Prostate gland (tissue), 2 donors: Measurements from ENCODE around the gene ARHGAP24. TPM values are rescaled to one million over a fixed set of nuclear protein-coding genes. Genes with fewer than 3 reads are reported as not detected.

ENCODE experiments used
- DNase-seq: peaks from one replicate; pipeline ENCODE4 v3.0.0-alpha.2; 2019; ENCODE audit warnings: low spot score
- H3K27ac ChIP-seq, 2 donors: fragments of 200-600 bp; sonication (generic); 2 replicates each; pipeline ENCODE4 v1.5.1; 2017 to 2019
- H3K27me3 ChIP-seq: fragments of 200-600 bp; sonication (generic); replicated peaks from 2 replicates; pipeline ENCODE4 v1.5.1; 2019; ENCODE audit not compliant: insufficient read depth
- H3K36me3 ChIP-seq, 2 donors: fragments of 200-600 bp; sonication (generic); 1 replicate in 1 of 2; 2 replicates in 1 of 2; pipeline versions ENCODE4 v1.5.1 to v1.8.1; 2017 to 2019
- H3K4me1 ChIP-seq: fragments of 200-600 bp; sonication (generic); replicated peaks from 2 replicates; pipeline ENCODE4 v1.5.1; 2019
- H3K4me3 ChIP-seq, 2 donors: fragments of 200-600 bp; sonication (generic); 2 replicates each; pipeline ENCODE4 v1.5.1; 2017 to 2019
- H3K9me3 ChIP-seq: fragments of 200-600 bp; sonication (generic); 2 replicates; pipeline ENCODE4 v1.5.1; 2017
- POLR2A ChIP-seq: fragments of 450-650 bp; IDR thresholded peaks from one replicate; pipeline ENCODE4 v1.6.1; 2016; ENCODE audit warnings: antibody characterized with exemption, mild to moderate bottlenecking
- POLR2AphosphoS5 ChIP-seq: sonication (generic); formaldehyde crosslinking; IDR thresholded peaks from one replicate; pipeline ENCODE4 v1.6.1; 2017; ENCODE audit warnings: antibody characterized with exemption
- WGBS: methylation state at CpG from one replicate; pipeline ENCODE4 v1.1.5; 2018; 5-methylcytosine and 5-hydroxymethylcytosine counted together
- intact Hi-C: fragments of 100-400 bp; cut with DNase I; formaldehyde crosslinking; loops from one replicate; pipeline ENCODE4 v1.14.2; 2022
- total RNA-seq, 2 donors: library from RNA; depleted of rRNA; stranded (reverse); fragments of >200 nt; gene quantifications; one replicate each; pipeline ENCODE4 v1.1.0, GENCODE V29; 2016
- TF ChIP-seq, protein P1 (sequence below), 4 experiments: fragments of 200-600 bp in 2 of 4; fragments of 450-650 bp in 2 of 4; sonication (generic) in 2 of 4; IDR thresholded peaks; 1 replicate in 3 of 4; 2 replicates in 1 of 4; pipeline ENCODE4 v1.5.1; 2016 to 2019; ENCODE audit warnings: antibody characterized with exemption in 4 of 4, mild to moderate bottlenecking in 2 of 4, moderate library complexity in 2 of 4

The ARHGAP24 gene
- total RNA-seq, 2 donors from 2014 or later: 6.7 to 7.4 TPM

GRCh38 chr4:85522836-85523235 lies 47.9 kb downstream of the ARHGAP24 start:
- no peak for DNase-seq
- Histone ChIP-seq H3K4me1 (no peaks in the 10 kb centered on the region), H3K4me3 (no peak overlapping the region), H3K36me3 (no peaks in the 10 kb centered on the region), H3K27ac (no peak overlapping the region), H3K27me3 (no peaks in the 10 kb centered on the region), H3K9me3 (no peaks in the 10 kb centered on the region)
- 85% methylated on average over 3 of the region's 3 CpGs for WGBS
- intact Hi-C loops: no loop called here
- TF ChIP-seq, protein P1, sequence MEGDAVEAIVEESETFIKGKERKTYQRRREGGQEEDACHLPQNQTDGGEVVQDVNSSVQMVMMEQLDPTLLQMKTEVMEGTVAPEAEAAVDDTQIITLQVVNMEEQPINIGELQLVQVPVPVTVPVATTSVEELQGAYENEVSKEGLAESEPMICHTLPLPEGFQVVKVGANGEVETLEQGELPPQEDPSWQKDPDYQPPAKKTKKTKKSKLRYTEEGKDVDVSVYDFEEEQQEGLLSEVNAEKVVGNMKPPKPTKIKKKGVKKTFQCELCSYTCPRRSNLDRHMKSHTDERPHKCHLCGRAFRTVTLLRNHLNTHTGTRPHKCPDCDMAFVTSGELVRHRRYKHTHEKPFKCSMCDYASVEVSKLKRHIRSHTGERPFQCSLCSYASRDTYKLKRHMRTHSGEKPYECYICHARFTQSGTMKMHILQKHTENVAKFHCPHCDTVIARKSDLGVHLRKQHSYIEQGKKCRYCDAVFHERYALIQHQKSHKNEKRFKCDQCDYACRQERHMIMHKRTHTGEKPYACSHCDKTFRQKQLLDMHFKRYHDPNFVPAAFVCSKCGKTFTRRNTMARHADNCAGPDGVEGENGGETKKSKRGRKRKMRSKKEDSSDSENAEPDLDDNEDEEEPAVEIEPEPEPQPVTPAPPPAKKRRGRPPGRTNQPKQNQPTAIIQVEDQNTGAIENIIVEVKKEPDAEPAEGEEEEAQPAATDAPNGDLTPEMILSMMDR (IDR thresholded peaks at IDR 0.05): no peak
- TF ChIP-seq POLR2A (no peak), POLR2AphosphoS5 (no peak)

- WGBS: 51% methylated on average over 2 of the region's 2 CpGs
- no peak overlapping the region for H3K27ac ChIP-seq
- intact Hi-C loops: no loop called here
- H3K4me3 ChIP-seq: no peak overlapping the region
- TF ChIP-seq POLR2A: no peak
- no peak for TF ChIP-seq POLR2AphosphoS5
- TF ChIP-seq, protein P1 (IDR thresholded peaks at IDR 0.05): no peak
- no peaks in the 10 kb centered on the region for H3K9me3 ChIP-seq
- no peaks in the 10 kb centered on the region for H3K27me3 ChIP-seq
- H3K36me3 ChIP-seq: no peaks in the 10 kb centered on the region
- H3K4me1 ChIP-seq: no peaks in the 10 kb centered on the region
- DNase-seq: no peak
Measured at GRCh38 chr4:85527815-85528214, 52.9 kb downstream of the ARHGAP24 start.

DNA sequence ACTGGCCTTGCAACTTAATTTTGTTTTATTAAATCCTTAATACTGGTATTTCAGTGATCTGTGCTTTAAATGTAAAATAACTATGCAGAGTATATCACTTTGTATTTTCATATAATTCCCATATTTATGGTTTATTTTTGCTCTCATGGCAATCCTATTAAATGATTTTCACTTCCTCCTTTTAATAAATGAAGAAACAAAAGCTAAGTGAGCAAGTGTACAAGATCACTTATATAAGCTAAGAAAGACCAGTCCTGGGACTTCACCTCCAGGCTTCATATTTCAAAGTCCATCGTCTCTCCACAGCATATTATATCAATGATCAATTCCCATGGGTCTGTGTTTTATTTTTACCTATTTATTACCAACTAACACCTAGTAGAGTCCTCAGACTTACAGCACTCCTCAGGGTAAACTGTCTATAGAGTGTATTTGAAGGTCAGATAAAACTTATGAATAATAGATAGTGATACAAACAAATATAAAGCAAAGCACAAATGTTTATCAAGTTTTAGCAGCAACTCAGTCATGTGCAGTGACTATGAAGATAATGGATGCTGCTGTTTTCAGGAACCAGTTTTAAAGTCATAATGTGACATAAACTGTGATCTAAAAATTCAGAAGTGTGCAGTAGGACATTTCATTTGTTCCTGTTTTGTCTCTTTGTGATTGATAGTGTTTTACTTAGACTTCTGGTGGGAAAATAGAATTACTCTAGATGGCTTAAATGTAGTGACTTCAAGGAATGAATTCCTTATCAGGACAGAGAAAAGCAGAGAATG lies 56.8 kb downstream of the ARHGAP24 start:
- intact Hi-C loops: no loop called here
- no peak for DNase-seq
- H3K9me3 ChIP-seq: no peaks in the 10 kb centered on the region
- no peaks in the 10 kb centered on the region for H3K4me1 ChIP-seq
- H3K36me3 ChIP-seq: no peaks in the 10 kb centered on the region
- H3K27ac ChIP-seq: no peak overlapping the region
- WGBS: 89% methylated on average over 1 of the region's 1 CpG
- TF ChIP-seq, protein P1 (IDR thresholded peaks at IDR 0.05): no peak
- no peak for TF ChIP-seq POLR2A
- TF ChIP-seq POLR2AphosphoS5: no peak
- H3K27me3 ChIP-seq: no peaks in the 10 kb centered on the region
- H3K4me3 ChIP-seq: no peak overlapping the region

GRCh38 chr4:85534120-85534519 lies 59.2 kb downstream of the ARHGAP24 start:
- 94% methylated on average over 3 of the region's 3 CpGs for WGBS
- Histone ChIP-seq H3K4me1 (no peaks in the 10 kb centered on the region), H3K4me3 (no peak overlapping the region), H3K27ac (no peak overlapping the region), H3K27me3 (no peaks in the 10 kb centered on the region), H3K36me3 (no peaks in the 10 kb centered on the region), H3K9me3 (no peaks in the 10 kb centered on the region)
- DNase-seq: no peak
- TF ChIP-seq POLR2A: no peak
- TF ChIP-seq POLR2AphosphoS5: no peak
- TF ChIP-seq, protein P1 (IDR thresholded peaks at IDR 0.05): no peak
- intact Hi-C loops: no loop called here

DNA sequence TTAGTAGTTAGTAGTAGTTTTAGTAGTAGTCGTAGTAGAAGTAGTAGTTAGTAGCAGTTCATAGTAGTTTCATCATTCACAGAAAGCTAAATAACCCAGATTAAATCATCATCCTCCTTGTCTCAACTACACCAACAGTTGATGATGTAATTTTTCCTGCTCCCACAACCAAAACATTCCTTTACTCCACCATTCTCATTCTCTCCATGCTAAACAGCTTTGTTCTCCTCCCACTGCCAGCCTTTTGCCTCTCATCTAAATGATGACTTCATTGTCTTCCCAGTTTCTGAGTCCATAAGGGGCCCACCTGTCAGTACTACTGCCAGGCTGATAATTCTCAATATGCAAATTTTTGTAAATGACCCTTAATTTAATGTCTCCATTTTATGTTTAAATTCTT lies 68.9 kb downstream of the ARHGAP24 start:
- Histone ChIP-seq H3K4me3 (no peak overlapping the region), H3K27me3 (no peaks in the 10 kb centered on the region), H3K9me3 (no peaks in the 10 kb centered on the region), H3K4me1 (no peaks in the 10 kb centered on the region), H3K27ac (no peak overlapping the region), H3K36me3 (no peaks in the 10 kb centered on the region)
- no peak for TF ChIP-seq POLR2A
- TF ChIP-seq, protein P1 (IDR thresholded peaks at IDR 0.05): no peak
- no peak for TF ChIP-seq POLR2AphosphoS5
- 95% methylated on average over 1 of the region's 1 CpG for WGBS
- intact Hi-C loops: no loop called here
- no peak for DNase-seq
